WTC11 (cell line): ENCODE results near the gene SEMA4D. TPM values are rescaled to one million over a fixed set of nuclear protein-coding genes. Genes with fewer than 3 reads are reported as not detected.

Experiments used
- ATAC-seq: fragments of 200-7000 bp; cut with Tn5 transposase; 2 replicates; pipeline ENCODE4 v1.10.0; 2021; ENCODE audit warnings: mild to moderate bottlenecking, moderate library complexity
- CTCF ChIA-PET: fragments of 300-600 bp; sonication (Branson Sonifier 250); formaldehyde crosslinking; loops from one replicate; lab custom pipeline; 2021; ENCODE audit warnings: antibody characterized with exemption; lab: Charles Lee
- POLR2A ChIA-PET: fragments of 350-600 bp; sonication (Branson Sonifier 250); formaldehyde crosslinking; loops from one replicate; lab custom pipeline; 2021; ENCODE audit warnings: antibody characterized with exemption; lab: Charles Lee
- DNase-seq: peaks from one replicate; pipeline ENCODE4 v3.0.0; 2021; ENCODE audit warnings: low spot score
- H3K27ac Mint-ChIP-seq: 2 replicates; pipeline ENCODE4 v1.8.0; 2021; ENCODE audit warnings: mixed read lengths
- H3K27me3 Mint-ChIP-seq: 2 replicates; pipeline ENCODE4 v1.8.0; 2021; ENCODE audit warnings: low read depth, mild to moderate bottlenecking, moderate library complexity, mixed read lengths
- H3K36me3 Mint-ChIP-seq: 2 replicates; pipeline ENCODE4 v1.8.0; 2021; ENCODE audit warnings: mixed read lengths
- H3K4me1 Mint-ChIP-seq: 2 replicates; pipeline ENCODE4 v1.8.0; 2022; ENCODE audit warnings: mixed read lengths
- H3K4me3 Mint-ChIP-seq: 2 replicates; pipeline ENCODE4 v1.8.0; 2021; ENCODE audit warnings: mild to moderate bottlenecking, moderate library complexity, mixed read lengths
- H3K9me3 Mint-ChIP-seq: 2 replicates; pipeline ENCODE4 v1.8.0; 2021; ENCODE audit warnings: mixed read lengths
- ARID4B ChIP-seq: sonication (generic); formaldehyde crosslinking; IDR thresholded peaks from 2 replicates; pipeline ENCODE4 v1.8.0; 2023; ENCODE audit warnings: missing genetic modification reagents, mild to moderate bottlenecking, borderline replicate concordance
- ATF1 ChIP-seq: sonication (generic); formaldehyde crosslinking; IDR thresholded peaks from 2 replicates; pipeline ENCODE4 v1.8.1; 2023; ENCODE audit warnings: mild to moderate bottlenecking, moderate library complexity, missing genetic modification reagents
- ATF6 ChIP-seq: sonication (generic); formaldehyde crosslinking; IDR thresholded peaks from 2 replicates; pipeline ENCODE4 v1.8.1; 2023; ENCODE audit warnings: mild to moderate bottlenecking, missing genetic modification reagents
- ELF4 ChIP-seq: sonication (generic); formaldehyde crosslinking; IDR thresholded peaks from 2 replicates; pipeline ENCODE4 v1.8.1; 2022; ENCODE audit warnings: low read depth, mild to moderate bottlenecking, moderate library complexity, missing genetic modification reagents
- EMX1 ChIP-seq: fragments of 250-450 bp; sonication (Bioruptor Pico); IDR thresholded peaks from 2 replicates; pipeline ENCODE4 v1.8.0; 2021; ENCODE audit warnings: mild to moderate bottlenecking
- ESRRA ChIP-seq: sonication (generic); formaldehyde crosslinking; IDR thresholded peaks from 2 replicates; pipeline ENCODE4 v1.8.1; 2022; ENCODE audit warnings: mild to moderate bottlenecking, missing genetic modification reagents, borderline replicate concordance
- HMGA2 ChIP-seq: fragments of 250-450 bp; sonication (Bioruptor Pico); IDR thresholded peaks from 2 replicates; pipeline ENCODE4 v1.4.0; 2021; ENCODE audit warnings: mild to moderate bottlenecking, moderate library complexity
- IRF1 ChIP-seq: sonication (generic); formaldehyde crosslinking; IDR thresholded peaks from 2 replicates; pipeline ENCODE4 v1.8.0; 2023; ENCODE audit warnings: missing genetic modification reagents
- NFATC4 ChIP-seq: fragments of 250-450 bp; sonication (Bioruptor Pico); IDR thresholded peaks from 2 replicates; pipeline ENCODE4 v1.9.0; 2021; ENCODE audit warnings: mild to moderate bottlenecking
- OVOL2 ChIP-seq: fragments of 250-450 bp; sonication (Bioruptor Pico); IDR thresholded peaks from 2 replicates; pipeline ENCODE4 v1.9.0; 2021; ENCODE audit warnings: mild to moderate bottlenecking, borderline replicate concordance
- RORB ChIP-seq: fragments of 250-450 bp; sonication (Bioruptor Pico); IDR thresholded peaks from 2 replicates; pipeline ENCODE4 v1.9.0; 2021; ENCODE audit warnings: mild to moderate bottlenecking
- TCF7 ChIP-seq: sonication (generic); formaldehyde crosslinking; IDR thresholded peaks from 2 replicates; pipeline ENCODE4 v1.8.0; 2022; ENCODE audit warnings: mild to moderate bottlenecking, low read depth, missing genetic modification reagents, moderate library complexity
- ZBTB21 ChIP-seq: sonication (generic); formaldehyde crosslinking; IDR thresholded peaks from 2 replicates; pipeline ENCODE4 v1.8.1; 2023; ENCODE audit warnings: mild to moderate bottlenecking, missing genetic modification reagents, borderline replicate concordance
- total RNA-seq: library from RNA; stranded (reverse); gene quantifications from 3 replicates; pipeline ENCODE4 v1.2.3, GENCODE V29; 2021
- TF ChIP-seq, protein P1 (sequence below): fragments of 250-450 bp; sonication (Bioruptor Pico); IDR thresholded peaks from 2 replicates; pipeline ENCODE4 v2.1.2; 2022; ENCODE audit warnings: mild to moderate bottlenecking, moderate library complexity
- TF ChIP-seq, protein P2 (sequence below): sonication (generic); formaldehyde crosslinking; IDR thresholded peaks from 2 replicates; pipeline ENCODE4 v1.8.0; 2022; ENCODE audit warnings: mild to moderate bottlenecking, missing genetic modification reagents

The SEMA4D gene
- total RNA-seq, 1 experiment from 2014 or later: 67.8 TPM

GRCh38 chr9:89544279-89544661 is 46.4 kb upstream of the SEMA4D start (continued):
- TF ChIP-seq ATF6 (CRISPR knock-in tag) (no peak), ZBTB21 (CRISPR knock-in tag) (no peak)

GRCh38 chr9:89543621-89544278 is 45.8 kb upstream of the SEMA4D start:
- no peak for ATAC-seq
- ChIA-PET POLR2A (no interaction called here), CTCF (interaction anchor here (0.7 to 3.6 kb wide), 5 partner anchors 12 to 309 kb away, joined by 3 to 25 read pairs (median 7); no protein-coding TSS in a partner anchor)

More at GRCh38 chr9:89543621-89544278, 45.8 kb upstream of the SEMA4D start:
- Mint-ChIP-seq H3K4me3 (no peak overlapping the region), H3K36me3 (peaks cover 18% of the 10 kb centered on the region), H3K27ac (peak overlapping the region; percentile 50; the same call in 1 of the 2 replicates), H3K27me3 (peaks cover 3% of the 10 kb centered on the region; the same call in 1 of the 2 replicates), H3K4me1 (peaks cover 20% of the 10 kb centered on the region)
- TF ChIP-seq, protein P1, sequence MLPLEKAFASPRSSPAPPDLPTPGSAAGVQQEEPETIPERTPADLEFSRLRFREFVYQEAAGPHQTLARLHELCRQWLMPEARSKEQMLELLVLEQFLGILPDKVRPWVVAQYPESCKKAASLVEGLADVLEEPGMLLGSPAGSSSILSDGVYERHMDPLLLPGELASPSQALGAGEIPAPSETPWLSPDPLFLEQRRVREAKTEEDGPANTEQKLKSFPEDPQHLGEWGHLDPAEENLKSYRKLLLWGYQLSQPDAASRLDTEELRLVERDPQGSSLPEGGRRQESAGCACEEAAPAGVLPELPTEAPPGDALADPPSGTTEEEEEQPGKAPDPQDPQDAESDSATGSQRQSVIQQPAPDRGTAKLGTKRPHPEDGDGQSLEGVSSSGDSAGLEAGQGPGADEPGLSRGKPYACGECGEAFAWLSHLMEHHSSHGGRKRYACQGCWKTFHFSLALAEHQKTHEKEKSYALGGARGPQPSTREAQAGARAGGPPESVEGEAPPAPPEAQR (CRISPR knock-in tag): no peak
- TF ChIP-seq ESRRA (CRISPR knock-in tag) (no peak), EMX1 (CRISPR knock-in tag) (no peak), NFATC4 (CRISPR knock-in tag) (no peak), RORB (no peak), ELF4 (CRISPR knock-in tag) (no peak), TCF7 (CRISPR knock-in tag) (no peak), ATF1 (CRISPR knock-in tag) (no peak), HMGA2 (CRISPR knock-in tag) (no peak), OVOL2 (CRISPR knock-in tag) (no peak), IRF1 (no peak), ARID4B (CRISPR knock-in tag) (no peak)
- TF ChIP-seq, protein P2, sequence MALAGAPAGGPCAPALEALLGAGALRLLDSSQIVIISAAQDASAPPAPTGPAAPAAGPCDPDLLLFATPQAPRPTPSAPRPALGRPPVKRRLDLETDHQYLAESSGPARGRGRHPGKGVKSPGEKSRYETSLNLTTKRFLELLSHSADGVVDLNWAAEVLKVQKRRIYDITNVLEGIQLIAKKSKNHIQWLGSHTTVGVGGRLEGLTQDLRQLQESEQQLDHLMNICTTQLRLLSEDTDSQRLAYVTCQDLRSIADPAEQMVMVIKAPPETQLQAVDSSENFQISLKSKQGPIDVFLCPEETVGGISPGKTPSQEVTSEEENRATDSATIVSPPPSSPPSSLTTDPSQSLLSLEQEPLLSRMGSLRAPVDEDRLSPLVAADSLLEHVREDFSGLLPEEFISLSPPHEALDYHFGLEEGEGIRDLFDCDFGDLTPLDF (CRISPR knock-in tag): no peak
- TF ChIP-seq, all 79 proteins: peak for 0
- H3K9me3 Mint-ChIP-seq: peaks cover 25% of the 10 kb centered on the region
- no peak for DNase-seq
